Testis (tissue), 3 donors: Measurements from ENCODE around the gene RAB25. TPM values are rescaled to one million over a fixed set of nuclear protein-coding genes. Genes with fewer than 3 reads are reported as not detected.

Experiments used
- DNase-seq: peaks from one replicate; pipeline ENCODE4 v3.0.0-alpha.2; 2019
- H3K27ac ChIP-seq, 2 donors: fragments of 200-600 bp; sonication (generic); one replicate each; pipeline ENCODE4 v1.5.1; 2019
- H3K27me3 ChIP-seq: fragments of 200-600 bp; sonication (generic); one replicate; pipeline ENCODE4 v1.5.1; 2019
- H3K36me3 ChIP-seq: fragments of 200-600 bp; sonication (generic); one replicate; pipeline ENCODE4 v1.5.1; 2017; ENCODE audit warnings: low read depth; ENCODE audit errors: missing control alignments
- H3K4me1 ChIP-seq: fragments of 200-600 bp; sonication (generic); one replicate; pipeline ENCODE4 v1.5.1; 2019
- H3K4me3 ChIP-seq, 2 donors: fragments of 200-600 bp; sonication (generic); one replicate each; pipeline ENCODE4 v1.5.1; 2017 to 2019
- H3K9me3 ChIP-seq: fragments of 200-600 bp; sonication (generic); one replicate; pipeline ENCODE4 v1.5.1; 2017
- POLR2A ChIP-seq: fragments of 450-650 bp; IDR thresholded peaks from one replicate; pipeline ENCODE4 v1.6.1; 2017; ENCODE audit warnings: antibody characterized with exemption, mild to moderate bottlenecking, moderate library complexity
- WGBS, 2 donors: methylation state at CpG; one replicate each; pipeline ENCODE4 v1.1.5; 2018; 5-methylcytosine and 5-hydroxymethylcytosine counted together
- intact Hi-C: fragments of 100-400 bp; cut with DNase I; formaldehyde crosslinking; loops from one replicate; pipeline ENCODE4 v1.15.1; 2023; ENCODE audit warnings: low total_unique reads
- polyA plus RNA-seq: library from polyadenylated mRNA; stranded (reverse); fragments of 350-450 nt; fragmentation: Illumina TruSeq; extraction: RNeasy Lipid Tissue Mini Kit (QIAGEN cat#74804); gene quantifications from one replicate; pipeline ENCODE4 v1.2.3, GENCODE V29; 2014; ENCODE audit warnings: low read depth, low replicate concordance; ENCODE audit not compliant: insufficient read depth
- total RNA-seq, 2 donors: library from RNA; depleted of rRNA; stranded (reverse); fragments of >200 nt; gene quantifications; one replicate each; pipeline ENCODE4 v1.2.3, GENCODE V29; 2016
- TF ChIP-seq, protein P1 (sequence below), 3 experiments: fragments of 450-650 bp in 2 of 3; fragments of 200-600 bp in 1 of 3; sonication (generic) in 1 of 3; IDR thresholded peaks; one replicate each; pipeline ENCODE4 v1.5.1; 2016 to 2019; ENCODE audit warnings: antibody characterized with exemption in 3 of 3, mild to moderate bottlenecking in 2 of 3, moderate library complexity in 1 of 3

RAB25 gene
- total and polyA plus RNA-seq, 3 donors from 2014 or later = 1.2 to 2.1 (median 2.0) TPM

DNA sequence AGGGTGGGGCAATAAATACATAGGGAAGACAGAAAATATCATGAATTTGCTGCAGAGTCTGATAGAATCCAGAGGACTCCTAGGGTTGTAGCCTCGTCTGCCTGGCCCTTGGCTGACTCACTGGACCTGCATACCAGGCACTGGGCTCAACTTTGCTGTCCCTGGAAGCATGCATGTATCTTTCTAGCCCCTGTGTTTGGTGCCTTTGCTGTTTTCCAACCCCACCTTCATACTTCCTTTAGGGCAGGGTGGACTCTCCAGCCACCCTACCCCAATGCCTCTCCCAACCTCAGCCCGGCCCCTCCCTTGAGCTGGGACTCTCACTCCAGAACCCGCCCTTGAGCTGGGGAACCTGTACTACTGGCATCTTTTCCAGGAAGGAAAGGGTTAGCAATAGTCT, 1.2 kb downstream of the RAB25 start:
- no peaks in the 10 kb centered on the region for H3K9me3 ChIP-seq
- no peak for TF ChIP-seq POLR2A
- TF ChIP-seq, protein P1, sequence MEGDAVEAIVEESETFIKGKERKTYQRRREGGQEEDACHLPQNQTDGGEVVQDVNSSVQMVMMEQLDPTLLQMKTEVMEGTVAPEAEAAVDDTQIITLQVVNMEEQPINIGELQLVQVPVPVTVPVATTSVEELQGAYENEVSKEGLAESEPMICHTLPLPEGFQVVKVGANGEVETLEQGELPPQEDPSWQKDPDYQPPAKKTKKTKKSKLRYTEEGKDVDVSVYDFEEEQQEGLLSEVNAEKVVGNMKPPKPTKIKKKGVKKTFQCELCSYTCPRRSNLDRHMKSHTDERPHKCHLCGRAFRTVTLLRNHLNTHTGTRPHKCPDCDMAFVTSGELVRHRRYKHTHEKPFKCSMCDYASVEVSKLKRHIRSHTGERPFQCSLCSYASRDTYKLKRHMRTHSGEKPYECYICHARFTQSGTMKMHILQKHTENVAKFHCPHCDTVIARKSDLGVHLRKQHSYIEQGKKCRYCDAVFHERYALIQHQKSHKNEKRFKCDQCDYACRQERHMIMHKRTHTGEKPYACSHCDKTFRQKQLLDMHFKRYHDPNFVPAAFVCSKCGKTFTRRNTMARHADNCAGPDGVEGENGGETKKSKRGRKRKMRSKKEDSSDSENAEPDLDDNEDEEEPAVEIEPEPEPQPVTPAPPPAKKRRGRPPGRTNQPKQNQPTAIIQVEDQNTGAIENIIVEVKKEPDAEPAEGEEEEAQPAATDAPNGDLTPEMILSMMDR (IDR thresholded peaks at IDR 0.05) = no peak
- 87 to 97% methylated on average over 3 of the region's 3 CpGs for WGBS, 2 donors
- no peak overlapping the region for H3K4me3 ChIP-seq
- no peaks in the 10 kb centered on the region for H3K36me3 ChIP-seq
- intact Hi-C loops = no loop called here
- DNase-seq = no peak
- H3K27me3 ChIP-seq = no peaks in the 10 kb centered on the region
- H3K4me1 ChIP-seq = no peaks in the 10 kb centered on the region
- no peak overlapping the region for H3K27ac ChIP-seq

DNA sequence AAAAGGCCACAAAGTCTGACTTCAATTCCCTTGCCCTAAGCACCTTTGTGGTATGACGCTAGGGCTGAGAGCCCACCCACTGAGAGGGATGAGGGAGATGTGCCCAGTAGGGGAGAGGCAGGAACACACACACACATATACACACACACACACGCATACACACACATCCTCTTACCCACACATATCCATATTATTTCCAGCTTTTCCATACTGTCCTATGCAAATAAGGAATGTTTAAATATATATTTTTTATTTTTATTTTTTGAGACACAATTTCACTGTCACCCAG, 3.0 kb downstream of the RAB25 start:
- Histone ChIP-seq H3K9me3 (no peaks in the 10 kb centered on the region), H3K4me1 (no peaks in the 10 kb centered on the region), H3K27ac (no peak overlapping the region), H3K36me3 (no peaks in the 10 kb centered on the region), H3K4me3 (no peak overlapping the region), H3K27me3 (no peaks in the 10 kb centered on the region)
- no peak for DNase-seq
- no peak for TF ChIP-seq POLR2A
- TF ChIP-seq, protein P1 (IDR thresholded peaks at IDR 0.05) = no peak
- intact Hi-C loops = no loop called here
- WGBS, 2 donors = 57 to 67% methylated on average over 2 of the region's 2 CpGs

DNA sequence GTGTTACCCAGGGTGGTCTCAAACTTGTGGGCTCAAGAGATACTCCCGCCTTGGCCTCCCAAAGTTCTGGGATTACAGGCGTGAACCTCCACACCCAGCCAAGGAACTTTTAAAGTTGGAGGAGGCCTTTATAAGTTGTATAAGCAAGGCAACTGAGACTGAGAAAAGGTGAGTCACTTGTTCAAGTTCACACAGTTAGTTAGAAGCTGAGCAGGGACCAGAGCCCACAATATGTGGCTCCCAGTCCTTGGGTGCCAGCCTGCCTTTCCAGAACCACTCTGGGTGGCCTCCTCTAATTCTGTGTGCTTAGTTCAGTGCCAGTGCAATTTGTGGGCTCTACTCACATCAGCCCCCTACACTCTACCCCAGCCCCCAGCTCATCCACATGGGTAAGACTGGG, 3.7 kb downstream of the RAB25 start:
- Histone ChIP-seq H3K9me3 (no peaks in the 10 kb centered on the region), H3K4me1 (no peaks in the 10 kb centered on the region), H3K4me3 (no peak overlapping the region), H3K27ac (no peak overlapping the region), H3K36me3 (no peaks in the 10 kb centered on the region), H3K27me3 (no peaks in the 10 kb centered on the region)
- intact Hi-C loops = no loop called here
- TF ChIP-seq, protein P1 (IDR thresholded peaks at IDR 0.05) = no peak
- TF ChIP-seq POLR2A = no peak
- WGBS, 2 donors = 95 to 96% methylated on average over 2 of the region's 2 CpGs
- DNase-seq = no peak

DNA sequence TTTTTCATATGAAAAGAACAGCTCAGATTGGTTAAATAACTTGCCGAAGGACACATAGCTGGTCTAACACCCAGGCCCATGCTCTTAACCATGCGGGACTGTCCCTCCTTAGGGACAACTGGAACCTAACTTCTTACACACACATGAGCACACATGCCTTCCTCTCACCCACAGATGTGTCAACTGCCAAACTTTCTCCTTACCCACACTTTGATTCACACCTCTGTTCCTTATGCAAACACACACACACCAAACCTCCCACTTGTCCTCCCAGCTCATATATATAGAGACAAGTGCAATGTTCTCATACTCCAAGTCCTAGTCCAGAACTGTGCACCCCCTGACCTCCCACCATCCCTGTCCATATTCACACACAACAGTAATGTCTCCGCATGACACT, 4.3 kb downstream of the RAB25 start:
- H3K27me3 ChIP-seq = no peaks in the 10 kb centered on the region
- TF ChIP-seq, protein P1 (IDR thresholded peaks at IDR 0.05) = no peak
- no peak for TF ChIP-seq POLR2A
- H3K27ac ChIP-seq = no peak overlapping the region
- no peak overlapping the region for H3K4me3 ChIP-seq
- intact Hi-C loops = no loop called here
- H3K4me1 ChIP-seq = no peaks in the 10 kb centered on the region
- H3K36me3 ChIP-seq = no peaks in the 10 kb centered on the region
- 93 to 95% methylated on average over 3 of the region's 3 CpGs for WGBS, 2 donors
- H3K9me3 ChIP-seq = no peaks in the 10 kb centered on the region
- DNase-seq = no peak

DNA sequence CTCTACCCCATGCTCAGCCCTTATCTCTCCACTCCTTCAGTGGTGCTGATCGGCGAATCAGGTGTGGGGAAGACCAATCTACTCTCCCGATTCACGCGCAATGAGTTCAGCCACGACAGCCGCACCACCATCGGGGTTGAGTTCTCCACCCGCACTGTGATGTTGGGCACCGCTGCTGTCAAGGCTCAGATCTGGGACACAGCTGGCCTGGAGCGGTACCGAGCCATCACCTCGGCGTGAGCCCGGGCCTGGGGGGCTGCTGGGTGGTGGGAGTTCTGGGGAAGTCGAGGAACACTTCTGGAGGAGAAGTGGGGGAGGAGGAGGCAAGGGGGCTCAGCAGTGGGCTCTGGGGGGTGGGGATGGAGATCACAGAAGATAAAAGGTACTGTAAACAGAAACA, 4.9 kb downstream of the RAB25 start:
- no peaks in the 10 kb centered on the region for H3K36me3 ChIP-seq
- no peak overlapping the region for H3K4me3 ChIP-seq
- H3K4me1 ChIP-seq = no peaks in the 10 kb centered on the region
- TF ChIP-seq POLR2A = no peak
- TF ChIP-seq, protein P1 (IDR thresholded peaks at IDR 0.05) = no peak
- intact Hi-C loops = no loop called here
- H3K27me3 ChIP-seq = no peaks in the 10 kb centered on the region
- no peaks in the 10 kb centered on the region for H3K9me3 ChIP-seq
- DNase-seq = no peak
- 74 to 86% methylated on average over 16 of the region's 16 CpGs for WGBS, 2 donors
- no peak overlapping the region for H3K27ac ChIP-seq
